Type B pancreatic cell (in vitro differentiated cells): Measurements from ENCODE around the gene FAM120B. TPM values are rescaled to one million over a fixed set of nuclear protein-coding genes. Genes with fewer than 3 reads are reported as not detected.
A peak's percentile ranks its signal among the peaks of the same experiment; 100 is the strongest.

Experiments
- DNase-seq: peaks from one replicate; pipeline ENCODE4 v3.0.0; 2021; ENCODE audit warnings: mixed read lengths; ENCODE audit not compliant: unreplicated experiment; ENCODE audit errors: extremely low spot score
- H3K27ac Mint-ChIP-seq: 2 replicates; pipeline ENCODE4 v1.8.0; 2021; ENCODE audit warnings: mild to moderate bottlenecking, mixed read lengths
- H3K27me3 Mint-ChIP-seq: 2 replicates; pipeline ENCODE4 v1.8.0; 2021; ENCODE audit warnings: mixed read lengths
- H3K36me3 Mint-ChIP-seq: 2 replicates; pipeline ENCODE4 v1.8.0; 2021; ENCODE audit warnings: mixed read lengths
- H3K4me1 Mint-ChIP-seq: one replicate; pipeline ENCODE4 v1.8.0; 2021; ENCODE audit warnings: mixed read lengths; ENCODE audit not compliant: unreplicated experiment
- H3K4me3 Mint-ChIP-seq: 2 replicates; pipeline ENCODE4 v1.8.0; 2021; ENCODE audit warnings: mild to moderate bottlenecking, mixed read lengths
- H3K9me3 Mint-ChIP-seq: 2 replicates; pipeline ENCODE4 v1.8.0; 2021; ENCODE audit warnings: mixed read lengths
- total RNA-seq: library from RNA; stranded (reverse); gene quantifications from 2 replicates; pipeline ENCODE4 v1.2.1, GENCODE V29; 2021; ENCODE audit warnings: low replicate concordance
- TF ChIP-seq, protein P1 (sequence below): fragments of 200-600 bp; sonication (generic); conservative IDR thresholded peaks from 2 replicates; pipeline ENCODE4 v1.5.0; 2021; ENCODE audit warnings: antibody characterized with exemption, mild to moderate bottlenecking

Gene FAM120B
- total RNA-seq, 1 donor from 2014 or later: 40.5 TPM

DNA sequence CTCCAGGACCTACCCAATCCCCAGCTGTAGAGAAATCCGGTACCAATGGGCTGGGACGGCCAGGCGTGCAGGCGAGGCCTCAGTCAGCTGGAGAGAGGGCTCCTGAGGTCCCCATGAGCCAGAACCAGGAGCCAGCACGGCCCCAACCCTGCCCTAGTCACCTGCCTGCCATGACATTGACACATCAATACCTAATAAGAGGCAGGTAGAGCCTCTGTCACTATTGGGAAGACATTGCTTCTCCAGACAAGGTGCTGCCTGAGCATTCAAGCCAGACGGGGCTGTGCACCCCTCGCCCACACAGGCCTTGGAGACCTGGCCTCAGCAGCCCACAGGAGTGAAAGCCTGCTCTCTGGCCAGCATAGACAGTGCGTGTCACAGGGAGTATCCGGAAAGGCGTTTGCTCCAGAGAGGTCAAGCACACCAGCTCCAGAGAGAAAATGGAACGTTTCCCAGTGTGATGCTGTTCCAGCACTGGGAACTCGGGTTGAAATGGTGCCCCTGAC, 19.1 kb upstream of the FAM120B start:
- DNase-seq: no peak
- no peaks in the 10 kb centered on the region for H3K9me3 Mint-ChIP-seq
- TF ChIP-seq, protein P1, sequence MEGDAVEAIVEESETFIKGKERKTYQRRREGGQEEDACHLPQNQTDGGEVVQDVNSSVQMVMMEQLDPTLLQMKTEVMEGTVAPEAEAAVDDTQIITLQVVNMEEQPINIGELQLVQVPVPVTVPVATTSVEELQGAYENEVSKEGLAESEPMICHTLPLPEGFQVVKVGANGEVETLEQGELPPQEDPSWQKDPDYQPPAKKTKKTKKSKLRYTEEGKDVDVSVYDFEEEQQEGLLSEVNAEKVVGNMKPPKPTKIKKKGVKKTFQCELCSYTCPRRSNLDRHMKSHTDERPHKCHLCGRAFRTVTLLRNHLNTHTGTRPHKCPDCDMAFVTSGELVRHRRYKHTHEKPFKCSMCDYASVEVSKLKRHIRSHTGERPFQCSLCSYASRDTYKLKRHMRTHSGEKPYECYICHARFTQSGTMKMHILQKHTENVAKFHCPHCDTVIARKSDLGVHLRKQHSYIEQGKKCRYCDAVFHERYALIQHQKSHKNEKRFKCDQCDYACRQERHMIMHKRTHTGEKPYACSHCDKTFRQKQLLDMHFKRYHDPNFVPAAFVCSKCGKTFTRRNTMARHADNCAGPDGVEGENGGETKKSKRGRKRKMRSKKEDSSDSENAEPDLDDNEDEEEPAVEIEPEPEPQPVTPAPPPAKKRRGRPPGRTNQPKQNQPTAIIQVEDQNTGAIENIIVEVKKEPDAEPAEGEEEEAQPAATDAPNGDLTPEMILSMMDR: no peak
- peak overlapping the region; percentile 76 for H3K4me3 Mint-ChIP-seq
- H3K4me1 Mint-ChIP-seq: peaks cover 29% of the 10 kb centered on the region
- H3K27me3 Mint-ChIP-seq: peaks cover 53% of the 10 kb centered on the region
- peaks cover 6% of the 10 kb centered on the region for H3K36me3 Mint-ChIP-seq
- no peak overlapping the region for H3K27ac Mint-ChIP-seq

DNA sequence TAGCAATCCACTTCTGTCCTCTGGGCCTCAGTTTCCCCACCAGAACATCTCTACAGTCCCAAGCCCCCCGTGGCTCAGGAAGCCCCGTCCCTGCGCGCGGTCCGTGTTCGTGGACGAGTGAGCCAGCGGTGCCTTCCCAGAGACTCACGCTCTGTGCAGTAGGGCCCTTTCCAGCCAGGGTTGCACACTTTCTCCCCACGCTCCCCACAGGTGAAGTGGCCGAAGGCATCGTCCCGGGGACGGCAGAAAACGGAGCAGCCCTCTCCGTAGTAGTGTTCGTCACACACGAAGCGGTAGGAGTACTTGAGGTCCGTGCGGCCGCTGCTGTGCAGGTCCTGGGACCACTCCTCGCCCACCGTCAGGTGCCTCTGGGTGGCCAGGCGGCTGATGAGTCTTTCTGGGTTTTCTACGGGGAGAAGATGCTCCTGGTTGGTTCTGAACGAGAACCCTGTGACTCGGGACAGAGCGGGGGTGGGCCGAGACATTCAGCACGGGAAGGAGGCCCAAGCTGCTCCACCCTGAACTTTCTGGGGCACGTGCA, 18.4 kb upstream of the FAM120B start:
- TF ChIP-seq, protein P1: no peak
- DNase-seq: no peak
- H3K36me3 Mint-ChIP-seq: peaks cover 6% of the 10 kb centered on the region
- H3K4me3 Mint-ChIP-seq: peak overlapping the region; percentile 89
- no peaks in the 10 kb centered on the region for H3K9me3 Mint-ChIP-seq
- H3K27ac Mint-ChIP-seq: peak overlapping the region; percentile 51
- H3K27me3 Mint-ChIP-seq: peaks cover 60% of the 10 kb centered on the region
- H3K4me1 Mint-ChIP-seq: peaks cover 35% of the 10 kb centered on the region

DNA sequence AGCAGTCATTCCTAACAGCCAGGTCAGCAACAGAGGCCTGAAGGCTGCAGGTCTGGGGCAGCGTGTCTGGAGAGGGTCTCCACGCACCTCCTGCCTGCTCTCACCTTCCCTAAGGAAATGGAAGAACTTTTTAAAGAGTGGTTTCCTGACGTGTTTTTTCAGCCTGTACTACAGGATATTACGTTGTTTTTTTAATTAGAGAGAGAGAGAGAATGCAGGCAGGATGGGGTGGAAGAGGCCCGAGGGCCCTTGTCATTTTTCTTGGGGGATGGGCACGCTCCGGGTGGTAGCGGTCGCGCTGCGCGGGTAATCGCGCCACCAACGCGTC, 17.7 kb upstream of the FAM120B start:
- no peak for DNase-seq
- TF ChIP-seq, protein P1: no peak
- Mint-ChIP-seq H3K27ac (peak overlapping the region; percentile 51), H3K36me3 (peaks cover 6% of the 10 kb centered on the region), H3K9me3 (no peaks in the 10 kb centered on the region), H3K4me1 (peaks cover 42% of the 10 kb centered on the region), H3K4me3 (peak overlapping the region; percentile 89), H3K27me3 (peaks cover 67% of the 10 kb centered on the region)

DNA sequence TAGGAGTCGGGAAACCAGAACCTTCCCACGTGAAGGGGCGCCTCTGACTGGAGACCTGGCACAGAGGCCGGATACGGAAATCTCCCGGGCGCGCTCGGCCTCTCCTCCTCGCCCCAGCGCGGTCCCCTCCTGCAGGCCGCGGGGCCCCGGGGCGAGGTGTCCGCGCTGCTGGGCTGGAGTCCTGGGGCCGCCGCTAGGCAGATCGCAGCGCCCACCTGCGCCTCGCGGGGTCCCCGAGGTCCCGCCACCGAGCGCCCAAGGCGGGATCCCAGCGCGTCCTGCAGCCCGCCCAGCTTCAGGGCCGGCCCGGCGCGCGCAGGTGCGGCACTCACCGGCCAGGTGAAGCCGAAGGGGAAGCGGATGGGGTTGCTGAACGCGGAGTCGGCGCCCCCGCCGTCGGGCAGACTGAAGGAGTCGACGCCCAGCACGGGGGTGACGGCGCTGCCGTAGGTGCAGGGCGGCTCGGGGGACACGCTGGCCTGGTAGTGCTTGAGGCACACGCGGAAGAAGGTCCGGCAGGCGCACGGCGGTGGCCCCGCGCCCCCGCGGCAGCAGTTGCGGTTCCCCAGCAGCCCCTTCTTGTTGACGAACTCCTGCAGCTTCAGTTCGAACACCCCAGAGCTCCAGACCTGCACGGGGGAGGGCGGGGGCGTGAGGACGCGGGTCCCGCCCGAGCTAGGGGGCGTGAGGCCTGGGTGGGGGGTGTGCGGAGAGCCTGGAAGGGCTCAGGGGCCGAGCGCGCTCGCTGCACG, 17.2 kb upstream of the FAM120B start:
- no peak for DNase-seq
- Mint-ChIP-seq H3K4me3 (peak overlapping the region; percentile 89), H3K4me1 (peaks cover 44% of the 10 kb centered on the region), H3K27ac (peak overlapping the region; percentile 51), H3K36me3 (peaks cover 6% of the 10 kb centered on the region), H3K9me3 (no peaks in the 10 kb centered on the region), H3K27me3 (peaks cover 72% of the 10 kb centered on the region)
- TF ChIP-seq, protein P1: no peak

DNA sequence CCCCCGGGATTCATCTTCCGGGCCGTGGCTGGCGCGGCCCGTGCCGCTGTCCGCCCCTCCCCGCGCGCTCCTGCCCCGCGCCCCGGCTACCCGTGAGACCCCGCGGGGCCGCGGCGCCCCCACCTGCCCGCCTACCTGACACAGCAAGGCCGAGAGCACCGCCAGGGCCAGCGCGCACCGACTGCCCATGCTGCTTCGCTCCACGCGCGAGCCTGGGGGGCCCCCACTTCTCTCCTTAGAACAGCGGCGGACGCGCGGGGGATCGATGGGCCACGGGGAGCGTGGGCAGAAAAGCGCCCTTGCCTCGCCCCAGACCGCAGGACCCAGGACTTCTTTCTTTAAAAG, 16.6 kb upstream of the FAM120B start:
- TF ChIP-seq, protein P1: no peak
- peaks cover 78% of the 10 kb centered on the region for H3K27me3 Mint-ChIP-seq
- no peak overlapping the region for H3K27ac Mint-ChIP-seq
- H3K9me3 Mint-ChIP-seq: no peaks in the 10 kb centered on the region
- no peak for DNase-seq
- H3K4me3 Mint-ChIP-seq: peak overlapping the region; percentile 88
- peaks cover 49% of the 10 kb centered on the region for H3K4me1 Mint-ChIP-seq
- peaks cover 6% of the 10 kb centered on the region for H3K36me3 Mint-ChIP-seq
